Measurements from ENCODE around the gene KLC1.

KLC1 gene

GRCh38 chr14:103706551-103707328 lies 77.7 kb downstream of the KLC1 start:
- DNase-seq, result no peak

GRCh38 chr14:103707329-103708263 lies 78.6 kb downstream of the KLC1 start:
- DNase-seq, result no peak

GRCh38 chr14:103708750-103709187 lies 79.8 kb downstream of the KLC1 start:
- DNase-seq, result no peak

- no peak for DNase-seq
Observed at GRCh38 chr14:103709814-103710213, 80.8 kb downstream of the KLC1 start.

GRCh38 chr14:103710771-103711377 lies 81.9 kb downstream of the KLC1 start:
- DNase-seq, result no peak

GRCh38 chr14:103711516-103712431 lies 82.8 kb downstream of the KLC1 start:
- DNase-seq, result no peak

- DNase-seq, result no peak
Observed at GRCh38 chr14:103712633-103713247, 83.7 kb downstream of the KLC1 start.

GRCh38 chr14:103713304-103714062 lies 84.5 kb downstream of the KLC1 start:
- no peak for DNase-seq

- no peak for DNase-seq
Observed at GRCh38 chr14:103714063-103714724, 85.2 kb downstream of the KLC1 start.

- DNase-seq, result peak; percentile 99
Observed at GRCh38 chr14:103715052-103716000, 86.3 kb downstream of the KLC1 start, which contains the start of the genes XRCC3 and ZFYVE21. Gene XRCC3 (minus strand): TSS chr14:103715451. CDS start chr14:103711087, 4,364 bp downstream. Gene ZFYVE21 (plus strand): TSS chr14:103715810. CDS start chr14:103715842, 32 bp downstream.

- no peak for DNase-seq
Observed at GRCh38 chr14:103716091-103716801, 87.2 kb downstream of the KLC1 start.

GRCh38 chr14:103716899-103717411 lies 87.9 kb downstream of the KLC1 start:
- no peak for DNase-seq

- no peak for DNase-seq
Observed at GRCh38 chr14:103718572-103718971, 89.6 kb downstream of the KLC1 start.

GRCh38 chr14:103719751-103720150 lies 90.7 kb downstream of the KLC1 start:
- no peak for DNase-seq

GRCh38 chr14:103721334-103722120 lies 92.5 kb downstream of the KLC1 start:
- DNase-seq, result no peak

- DNase-seq, result no peak
Observed at GRCh38 chr14:103723748-103724081, 94.7 kb downstream of the KLC1 start.

- DNase-seq, result no peak
Observed at GRCh38 chr14:103724116-103724515, 95.1 kb downstream of the KLC1 start.

Data from activated T-cell treated with anti-CD3 and anti-CD28 coated beads for 4 hours (primary cell).